CD14-positive monocyte (primary cell): ENCODE data around the gene CNOT2. TPM values are rescaled to one million over a fixed set of nuclear protein-coding genes. Genes with fewer than 3 reads are reported as not detected.

Experiments used
- DNase-seq, 3 donors: peaks; one replicate each; pipeline ENCODE4 v3.0.0-alpha.2; 2011 to 2022
- H2AFZ ChIP-seq: 2 replicates; pipeline ENCODE4 v1.6.0; 2012; ENCODE audit warnings: mild to moderate bottlenecking, low read depth, low read length, inconsistent platforms; ENCODE audit not compliant: insufficient read depth, poor library complexity, severe bottlenecking
- H3K27ac ChIP-seq, 2 donors: 1 replicate in 1 of 2; 2 replicates in 1 of 2; pipeline ENCODE4 v1.5.1; 2012 to 2013; ENCODE audit warnings: low read length in 2 of 2, control low read depth in 1 of 2, inconsistent platforms in 1 of 2, low read depth in 1 of 2, mild to moderate bottlenecking in 1 of 2
- H3K27me3 ChIP-seq, 2 donors: one replicate each; pipeline versions ENCODE4 v1.6.0 to v1.6.1; 2011 to 2013; ENCODE audit warnings: low read length in 2 of 2; ENCODE audit not compliant: control insufficient read depth in 2 of 2, insufficient read depth in 2 of 2
- H3K36me3 ChIP-seq, 2 donors: replicated peaks in 1 of 2; 1 replicate in 1 of 2; 2 replicates in 1 of 2; pipeline versions ENCODE4 v1.5.1 to v1.6.1; 2012 to 2013; ENCODE audit warnings: low read length in 2 of 2, control low read depth in 1 of 2, inconsistent platforms in 1 of 2, mild to moderate bottlenecking in 1 of 2; ENCODE audit not compliant: insufficient read depth in 2 of 2, control insufficient read depth in 1 of 2
- H3K4me1 ChIP-seq, 2 donors: 1 replicate in 1 of 2; 2 replicates in 1 of 2; pipeline versions ENCODE4 v1.5.1 to v1.6.1; 2012 to 2013; ENCODE audit warnings: low read length in 2 of 2, control low read depth in 1 of 2, inconsistent platforms in 1 of 2, mild to moderate bottlenecking in 1 of 2, moderate library complexity in 1 of 2; ENCODE audit not compliant: insufficient read depth in 2 of 2, control insufficient read depth in 1 of 2
- H3K4me2 ChIP-seq: replicated peaks from 2 replicates; pipeline ENCODE3; 2012; ENCODE audit warnings: low read length, moderate library complexity, mild to moderate bottlenecking; ENCODE audit not compliant: poor library complexity, severe bottlenecking; ENCODE audit errors: extremely low read depth
- H3K4me3 ChIP-seq, 3 experiments: fragments of 200-600 bp in 1 of 3; sonication (generic) in 1 of 3; replicated peaks in 1 of 3; 1 replicate in 2 of 3; 2 replicates in 1 of 3; pipeline ENCODE4 v1.5.1; 2011 to 2013; ENCODE audit warnings: low read length in 3 of 3, mild to moderate bottlenecking in 3 of 3, control low read depth in 2 of 3, low read depth in 2 of 3, inconsistent platforms in 1 of 3, moderate library complexity in 1 of 3
- H3K79me2 ChIP-seq: 2 replicates; pipeline ENCODE4 v1.6.0; 2012; ENCODE audit warnings: mild to moderate bottlenecking, control low read depth, inconsistent platforms, low read length, moderate library complexity; ENCODE audit not compliant: insufficient read depth
- H3K9ac ChIP-seq: 2 replicates; pipeline ENCODE4 v1.6.0; 2017; ENCODE audit warnings: low read length, mild to moderate bottlenecking; ENCODE audit not compliant: insufficient read depth, poor library complexity, severe bottlenecking
- H3K9me3 ChIP-seq, 2 donors: replicated peaks in 1 of 2; 1 replicate in 1 of 2; 2 replicates in 1 of 2; pipeline versions ENCODE4 v1.5.1 to v1.6.1; 2012 to 2013; ENCODE audit warnings: low read length in 2 of 2, control low read depth in 1 of 2; ENCODE audit not compliant: control insufficient read depth in 1 of 2, insufficient read depth in 1 of 2
- H4K20me1 ChIP-seq: 2 replicates; pipeline ENCODE4 v1.6.0; 2012; ENCODE audit warnings: mild to moderate bottlenecking, low read length, control low read depth, moderate library complexity; ENCODE audit not compliant: insufficient read depth
- H3K27ac Mint-ChIP-seq, 7 donors: one replicate each; pipeline ENCODE4 v1.8.0; 2020; ENCODE audit warnings: mild to moderate bottlenecking in 7 of 7, mixed read lengths in 7 of 7, moderate library complexity in 6 of 7, inconsistent platforms in 2 of 7
- H3K27me3 Mint-ChIP-seq, 3 donors: one replicate each; pipeline ENCODE4 v1.8.0; 2021 to 2022; ENCODE audit warnings: low read depth in 3 of 3, mild to moderate bottlenecking in 3 of 3, mixed read lengths in 3 of 3, moderate library complexity in 3 of 3, inconsistent platforms in 1 of 3
- H3K36me3 Mint-ChIP-seq, 2 donors: one replicate each; pipeline ENCODE4 v1.8.0; 2020; ENCODE audit warnings: mixed read lengths in 2 of 2, inconsistent platforms in 1 of 2, mild to moderate bottlenecking in 1 of 2
- H3K4me1 Mint-ChIP-seq: one replicate; pipeline ENCODE4 v1.8.0; 2020; ENCODE audit warnings: mild to moderate bottlenecking, mixed read lengths
- H3K4me3 Mint-ChIP-seq, 2 donors: one replicate each; pipeline ENCODE4 v1.8.0; 2020; ENCODE audit warnings: mild to moderate bottlenecking in 2 of 2, mixed read lengths in 2 of 2, moderate library complexity in 1 of 2
- H3K9me3 Mint-ChIP-seq, 7 donors: one replicate each; pipeline ENCODE4 v1.8.0; 2020 to 2022; ENCODE audit warnings: mixed read lengths in 7 of 7, mild to moderate bottlenecking in 6 of 7, moderate library complexity in 6 of 7, inconsistent platforms in 2 of 7
- CTCF ChIP-seq: fragments of 200-600 bp; IDR thresholded peaks from one replicate; pipeline ENCODE4 v1.8.0; 2022; ENCODE audit warnings: antibody characterized with exemption, mild to moderate bottlenecking
- intact Hi-C, 2 donors: fragments of 100-400 bp; cut with micrococcal nuclease; formaldehyde crosslinking; loops; one replicate each; pipeline versions ENCODE4 v1.15.0 to v1.15.1; 2023
- polyA plus RNA-seq, 3 donors: library from polyadenylated mRNA; depleted of rRNA in 1 of 3; unstranded in 2 of 3; stranded (reverse) in 1 of 3; fragments of 300-500 nt in 2 of 3; fragments of >200 nt in 1 of 3; fragmentation: Illumina TruSeq in 2 of 3; gene quantifications; 1 replicate in 2 of 3; 2 replicates in 1 of 3; pipeline ENCODE4 v1.2.3, GENCODE V29; 2012 to 2021

The CNOT2 gene
- polyA plus RNA-seq, 3 donors = 49.8 to 77.2 (median 72.7) TPM

- intact Hi-C loops = no loop called here
- Mint-ChIP-seq H3K27ac (no peak overlapping the region), H3K9me3 (peaks cover 11 to 32% (median 20%) of the 10 kb centered on the region in 7 donors), H3K4me1 (peaks cover 4% of the 10 kb centered on the region), H3K36me3 (peaks cover 6 to 9% of the 10 kb centered on the region in 2 donors), H3K4me3 (no peak overlapping the region), H3K27me3 (peaks cover 0 to 3% (median 0%) of the 10 kb centered on the region in 3 donors)
- no peak overlapping the region for H3K4me2 ChIP-seq
- no peak for DNase-seq
- peaks cover 14 to 19% of the 10 kb centered on the region in 2 donors for H3K9me3 ChIP-seq
- no peaks in the 10 kb centered on the region for H3K4me1 ChIP-seq
- H3K36me3 ChIP-seq = no peaks in the 10 kb centered on the region
- H3K9ac ChIP-seq = no peak overlapping the region
- H4K20me1 ChIP-seq = no peaks in the 10 kb centered on the region
- H3K79me2 ChIP-seq = no peaks in the 10 kb centered on the region
- H3K4me3 ChIP-seq = no peak overlapping the region
- no peaks in the 10 kb centered on the region for H3K27me3 ChIP-seq
- TF ChIP-seq CTCF = no peak
- no peak overlapping the region for H2AFZ ChIP-seq
- no peak overlapping the region for H3K27ac ChIP-seq
Measured at GRCh38 chr12:70217416-70217815, 25.8 kb upstream of the CNOT2 start.

GRCh38 chr12:70221626-70222025 is 21.6 kb upstream of the CNOT2 start:
- H3K4me2 ChIP-seq = no peak overlapping the region
- intact Hi-C loops = no loop called here
- DNase-seq = no peak
- no peak overlapping the region for H3K9ac ChIP-seq
- no peaks in the 10 kb centered on the region for H4K20me1 ChIP-seq
- no peak overlapping the region for H3K4me3 ChIP-seq
- no peak overlapping the region for H3K27ac Mint-ChIP-seq
- no peaks in the 10 kb centered on the region for H3K36me3 ChIP-seq
- H2AFZ ChIP-seq = no peak overlapping the region
- TF ChIP-seq CTCF = no peak
- no peaks in the 10 kb centered on the region for H3K27me3 Mint-ChIP-seq
- no peak overlapping the region for H3K4me3 Mint-ChIP-seq
- H3K27me3 ChIP-seq = no peaks in the 10 kb centered on the region
- no peaks in the 10 kb centered on the region for H3K4me1 ChIP-seq
- H3K27ac ChIP-seq = no peak overlapping the region
- H3K36me3 Mint-ChIP-seq = peaks cover 3% of the 10 kb centered on the region in 2 donors
- no peaks in the 10 kb centered on the region for H3K79me2 ChIP-seq
- peaks cover 8% of the 10 kb centered on the region for H3K4me1 Mint-ChIP-seq
- peaks cover 0 to 1% (median 0%) of the 10 kb centered on the region in 7 donors for H3K9me3 Mint-ChIP-seq
- no peaks in the 10 kb centered on the region for H3K9me3 ChIP-seq
